ENCODE data around the gene MAP3K5.

DNA sequence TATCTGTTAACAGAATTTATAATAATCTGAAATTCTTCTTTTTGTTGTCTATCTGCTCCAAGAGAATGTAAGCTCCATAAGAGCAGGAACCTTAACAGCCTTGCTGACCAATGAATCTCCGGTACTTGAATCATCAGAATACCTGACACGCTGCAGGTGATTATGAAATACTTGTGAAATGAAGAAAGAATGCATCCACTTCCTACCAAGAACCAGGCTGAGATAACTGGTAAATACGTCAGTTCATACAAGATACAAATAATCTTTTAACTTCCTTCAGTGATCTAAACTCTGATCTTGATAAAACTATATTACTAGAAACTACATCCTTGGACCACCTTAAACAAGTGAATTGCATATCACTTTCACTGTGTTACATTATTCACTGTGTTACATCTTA lies 116.2 kb downstream of the MAP3K5 start:
- TF ChIP-seq, protein P1, sequence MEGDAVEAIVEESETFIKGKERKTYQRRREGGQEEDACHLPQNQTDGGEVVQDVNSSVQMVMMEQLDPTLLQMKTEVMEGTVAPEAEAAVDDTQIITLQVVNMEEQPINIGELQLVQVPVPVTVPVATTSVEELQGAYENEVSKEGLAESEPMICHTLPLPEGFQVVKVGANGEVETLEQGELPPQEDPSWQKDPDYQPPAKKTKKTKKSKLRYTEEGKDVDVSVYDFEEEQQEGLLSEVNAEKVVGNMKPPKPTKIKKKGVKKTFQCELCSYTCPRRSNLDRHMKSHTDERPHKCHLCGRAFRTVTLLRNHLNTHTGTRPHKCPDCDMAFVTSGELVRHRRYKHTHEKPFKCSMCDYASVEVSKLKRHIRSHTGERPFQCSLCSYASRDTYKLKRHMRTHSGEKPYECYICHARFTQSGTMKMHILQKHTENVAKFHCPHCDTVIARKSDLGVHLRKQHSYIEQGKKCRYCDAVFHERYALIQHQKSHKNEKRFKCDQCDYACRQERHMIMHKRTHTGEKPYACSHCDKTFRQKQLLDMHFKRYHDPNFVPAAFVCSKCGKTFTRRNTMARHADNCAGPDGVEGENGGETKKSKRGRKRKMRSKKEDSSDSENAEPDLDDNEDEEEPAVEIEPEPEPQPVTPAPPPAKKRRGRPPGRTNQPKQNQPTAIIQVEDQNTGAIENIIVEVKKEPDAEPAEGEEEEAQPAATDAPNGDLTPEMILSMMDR (IDR thresholded peaks at IDR 0.05), result no peak
- TF ChIP-seq POLR2A (IDR thresholded peaks at IDR 0.05), result no peak
